ENCODE results near the gene S100P.

The S100P gene

DNA sequence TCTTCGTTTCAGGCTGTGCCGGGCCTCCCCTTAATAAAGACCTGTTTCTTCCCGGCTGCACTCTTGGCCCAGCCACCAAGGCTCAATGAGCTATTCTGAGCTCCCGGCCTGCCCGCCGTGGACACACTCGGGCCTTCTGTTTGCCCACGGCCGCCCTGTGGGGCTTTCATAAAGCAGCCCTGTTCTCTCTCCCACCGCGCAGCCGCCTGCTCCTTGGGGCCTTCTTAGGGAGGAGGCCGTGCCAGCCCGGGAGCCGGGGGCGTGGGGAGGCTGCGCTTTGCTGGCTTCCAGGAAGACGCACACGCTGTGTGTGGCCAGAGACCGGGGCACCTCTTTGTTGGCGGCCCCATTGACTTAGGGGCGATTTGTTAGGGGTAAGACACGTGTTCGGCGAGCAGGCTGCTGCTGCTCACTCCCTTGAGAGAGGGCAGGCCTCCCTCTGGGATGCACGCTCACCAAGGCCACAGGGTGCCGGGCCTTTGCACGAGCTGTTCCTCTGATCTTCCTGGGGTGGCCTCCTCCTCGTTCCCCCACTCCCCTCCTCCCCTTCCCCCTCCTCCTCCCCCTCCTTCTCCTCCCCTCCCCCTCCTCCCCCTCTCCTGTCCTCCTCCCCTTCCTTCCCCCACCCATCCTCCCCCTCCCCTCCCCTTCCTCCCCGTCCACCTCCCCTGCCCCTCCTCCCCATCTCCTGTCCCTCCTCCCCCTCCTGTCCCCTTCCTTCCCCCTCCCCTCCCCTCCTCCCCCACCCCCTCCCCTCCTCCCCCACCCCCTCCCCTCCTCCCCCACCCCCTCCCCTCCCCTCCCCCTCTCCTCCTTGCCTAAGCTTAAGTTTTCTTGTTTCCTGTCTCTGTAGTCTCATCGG, 33.6 kb downstream of the S100P start:
- DNase-seq = no peak

DNA sequence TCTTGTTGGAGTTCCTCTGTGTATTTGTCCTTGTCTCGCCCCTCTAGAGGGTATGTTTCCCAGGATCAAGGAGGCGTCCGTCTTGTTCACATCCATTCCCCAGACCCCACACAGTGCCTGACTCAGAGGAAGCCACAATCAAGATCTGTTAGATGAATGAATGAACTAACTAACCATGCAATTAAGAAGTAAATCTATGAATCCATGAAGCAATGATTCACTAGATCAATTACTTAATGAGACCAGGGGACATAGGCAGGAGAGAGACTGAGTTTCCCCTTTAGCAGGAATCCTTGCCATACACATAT, 34.2 kb downstream of the S100P start:
- DNase-seq = no peak

DNA sequence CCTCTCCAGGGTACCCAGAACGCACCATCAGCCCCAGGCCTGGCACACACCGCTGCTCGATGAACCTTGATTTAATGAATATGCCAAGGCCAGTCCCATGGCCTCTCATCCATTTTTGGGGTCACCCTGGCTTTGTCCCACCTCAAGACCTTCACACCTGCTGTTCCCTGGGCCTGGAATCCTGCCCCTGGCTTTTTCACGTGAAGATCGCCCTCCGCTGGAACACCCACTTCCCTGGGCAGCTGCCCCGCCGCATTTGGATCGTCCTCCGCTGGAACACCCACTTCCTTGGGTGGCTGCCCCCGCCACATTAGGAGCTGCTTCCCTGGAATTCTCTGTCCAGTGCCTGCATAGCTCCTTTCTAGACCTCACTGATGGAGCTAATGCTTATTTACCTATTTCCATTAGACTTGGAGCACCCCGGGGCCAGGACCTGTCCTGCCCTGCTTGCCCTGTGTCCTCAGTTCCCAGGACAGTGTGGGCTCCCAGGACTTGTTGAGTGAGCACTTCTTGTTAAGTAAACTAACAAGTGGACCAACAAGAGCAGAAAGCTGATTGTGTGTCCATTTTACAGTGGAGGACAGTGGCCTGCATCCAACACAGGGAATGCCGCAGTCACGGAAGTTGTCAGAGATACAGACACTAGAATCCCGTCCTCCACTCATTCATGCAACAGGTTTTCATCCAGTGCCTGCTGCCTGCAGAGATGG, 34.8 kb downstream of the S100P start:
- DNase-seq = no peak

- no peak for DNase-seq
Observed at GRCh38 chr4:6730603-6731317, 37.1 kb downstream of the S100P start.

DNA sequence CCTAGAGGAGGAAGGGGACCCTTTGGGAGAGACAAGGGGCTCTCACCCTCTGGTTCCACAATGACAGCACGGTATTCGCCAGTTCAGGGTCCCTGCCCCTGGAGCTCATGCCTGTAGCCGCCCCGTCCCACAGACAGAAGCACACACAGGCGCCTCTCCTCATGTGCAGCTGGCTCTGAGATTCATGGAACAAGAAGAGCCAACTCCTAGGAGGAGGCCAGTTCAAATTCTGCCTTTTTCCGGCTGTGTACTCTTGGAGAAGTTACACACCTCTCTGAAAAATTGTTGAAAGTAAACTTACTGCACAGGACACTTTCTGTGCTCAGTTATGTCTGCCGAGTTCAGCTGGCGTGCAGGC, 37.6 kb downstream of the S100P start:
- no peak for DNase-seq

- DNase-seq = no peak
Observed at GRCh38 chr4:6731780-6732179, 38.1 kb downstream of the S100P start.

DNA sequence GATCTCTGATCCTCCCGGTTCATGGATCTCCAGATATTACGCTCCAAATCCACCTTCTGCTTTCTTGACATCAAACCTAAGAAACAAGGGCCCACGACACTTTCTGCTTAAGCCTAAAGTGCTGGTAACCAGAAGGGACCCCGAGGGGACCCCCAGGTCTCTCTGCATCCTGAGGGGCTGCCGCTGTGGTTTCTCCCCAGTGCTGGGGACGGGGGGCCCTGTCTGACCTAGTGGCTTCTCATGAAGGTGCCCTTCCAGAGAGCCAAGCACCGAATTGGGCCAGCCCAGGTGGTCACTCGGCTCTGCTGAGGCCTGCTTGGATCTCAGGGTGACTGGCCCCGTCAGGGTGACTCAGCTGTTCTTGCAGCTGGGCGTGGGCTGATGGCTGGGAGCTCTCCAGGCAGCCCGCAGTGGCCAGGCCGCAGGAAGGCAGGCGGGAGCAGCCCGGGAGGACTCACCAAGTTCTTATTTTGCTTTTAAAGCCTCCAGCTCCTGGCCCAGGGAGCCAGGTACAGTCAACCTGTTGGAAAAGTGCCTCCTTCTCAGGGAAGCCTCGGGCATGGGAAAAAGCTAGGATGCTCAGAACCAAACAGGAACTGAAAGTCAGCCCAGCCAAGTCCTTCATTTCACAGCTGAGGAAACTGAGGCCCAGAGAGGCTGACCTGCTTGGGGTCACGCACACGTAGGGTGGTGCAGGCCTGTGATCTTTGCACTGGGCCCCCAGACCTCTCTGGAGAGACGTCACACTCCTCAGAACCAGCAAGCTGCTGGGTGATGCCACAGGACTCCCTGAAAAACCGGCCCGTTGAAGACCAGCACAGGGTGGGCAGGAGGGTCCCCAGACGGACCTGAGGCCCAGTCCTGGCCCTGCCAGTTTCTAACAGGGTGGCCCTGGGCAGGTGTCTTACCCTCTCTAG, 39.0 kb downstream of the S100P start:
- no peak for DNase-seq

- DNase-seq = no peak
Observed at GRCh38 chr4:6733358-6734164, 39.9 kb downstream of the S100P start.

DNA sequence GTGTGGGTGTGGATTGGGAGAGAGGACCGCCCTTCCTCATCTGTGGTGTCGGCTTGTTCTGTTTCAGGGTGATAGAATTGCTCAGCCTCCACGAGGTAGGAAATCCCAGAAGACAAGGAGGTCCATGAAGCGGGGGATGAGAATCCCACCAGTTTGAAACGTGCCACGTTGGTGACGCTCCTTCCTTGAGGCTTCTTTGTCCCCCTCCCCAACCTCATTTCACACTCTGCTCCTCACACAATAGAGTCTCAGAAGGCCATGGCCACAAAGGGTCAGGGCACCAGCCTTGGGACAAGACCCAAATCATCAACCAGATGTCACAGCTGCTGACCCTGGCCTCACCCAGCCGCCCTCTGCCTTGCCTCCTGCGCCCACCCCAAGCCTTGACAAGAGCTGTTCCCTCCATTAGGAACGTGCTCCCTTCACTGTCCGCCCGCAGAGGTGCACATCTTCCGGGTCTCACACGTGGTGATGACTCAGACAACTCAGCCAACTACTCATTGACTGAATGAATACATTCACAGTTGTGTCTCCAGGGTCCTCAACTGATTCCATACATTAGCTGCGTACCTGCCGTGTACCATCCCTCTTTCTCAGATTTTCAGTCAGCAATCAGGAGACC, 40.6 kb downstream of the S100P start:
- DNase-seq = no peak

GRCh38 chr4:6739920-6740319, 46.2 kb downstream of the S100P start:
- DNase-seq = no peak

DNA sequence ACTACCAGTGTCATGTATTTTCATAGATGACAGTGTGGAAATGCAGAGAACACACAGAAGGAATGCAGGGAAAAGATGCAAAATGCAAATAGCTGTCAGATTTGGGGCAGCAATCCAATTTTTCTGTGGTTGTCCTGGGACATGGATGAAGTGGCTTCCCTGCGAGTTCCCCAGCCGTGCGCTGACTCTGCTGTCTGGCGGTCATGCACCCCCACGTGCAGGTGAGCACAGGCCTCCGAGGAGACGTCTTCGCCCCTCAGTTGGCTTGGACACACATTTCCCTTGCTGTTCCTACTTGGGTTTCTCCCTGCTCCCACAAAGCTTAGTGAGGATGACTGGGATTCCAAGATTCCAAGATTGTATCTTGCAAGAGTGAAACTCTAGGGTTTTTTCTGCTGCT, 46.7 kb downstream of the S100P start:
- DNase-seq = no peak

- no peak for DNase-seq
Observed at GRCh38 chr4:6742507-6742906, 48.8 kb downstream of the S100P start.

DNA sequence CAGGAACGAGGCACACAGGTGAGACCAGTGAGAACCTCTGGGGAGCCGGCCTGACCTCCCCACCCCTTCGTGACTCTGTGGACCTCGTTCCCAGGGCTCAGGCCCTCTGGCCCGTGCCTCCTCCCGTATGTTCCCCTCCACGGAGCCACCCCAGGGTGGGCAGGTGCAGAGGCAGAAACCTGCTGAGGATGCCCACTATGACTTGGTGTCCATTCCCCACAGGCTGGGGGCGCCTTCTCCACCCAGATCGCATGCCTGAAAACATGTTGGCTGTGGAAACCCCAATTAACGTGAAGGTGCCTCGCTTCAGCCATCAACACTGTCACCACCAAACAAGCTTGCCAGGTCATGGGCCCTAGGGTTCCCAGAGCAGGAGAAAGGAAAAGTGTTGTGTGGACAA, 49.3 kb downstream of the S100P start:
- DNase-seq = no peak
